ENCODE results near the gene ASB5. TPM values are rescaled to one million over a fixed set of nuclear protein-coding genes. Genes with fewer than 3 reads are reported as not detected.
"Not testable (repeated sequence)": the region's sequence is repeated elsewhere in the genome, so short reads cannot be mapped to it uniquely, and the experiment has no call there.

Gene ASB5
- total and polyA plus RNA-seq, 2 donors, result under 0.01 to 0.34 TPM

GRCh38 chr4:176302283-176303275 is 33.6 kb upstream of the ASB5 start:
- no peaks in the 10 kb centered on the region for H3K9me3 ChIP-seq (ENCODE audit: control insufficient read depth in 2 of 2, insufficient read depth in 1 of 2, low read length in 1 of 2)
- no peaks in the 10 kb centered on the region for H3K36me3 ChIP-seq (ENCODE audit: control insufficient read depth in 2 of 2, insufficient read depth in 2 of 2, low read length in 1 of 2)
- no peak overlapping the region for H3K4me3 ChIP-seq (ENCODE audit: low read length in 2 of 2)
- 95% methylated on average over 2 of the region's 2 CpGs for WGBS
- no peak overlapping the region for H3K27ac ChIP-seq (ENCODE audit: low read depth in 1 of 2, low read length in 1 of 2)
- no peaks in the 10 kb centered on the region for H3K4me1 ChIP-seq (ENCODE audit: control insufficient read depth in 2 of 2, insufficient read depth in 2 of 2, low read length in 2 of 2)
- H3K27me3 ChIP-seq (ENCODE audit: control insufficient read depth in 2 of 2, insufficient read depth in 1 of 2, low read length in 1 of 2), result no peaks in the 10 kb centered on the region
- DNase-seq (ENCODE audit: low read depth in 6 of 9, low spot score in 9 of 9), result no peak

GRCh38 chr4:176300565-176300964 is 31.5 kb upstream of the ASB5 start:
- Histone ChIP-seq H3K27ac (ENCODE audit: low read depth in 1 of 2, low read length in 1 of 2) (no peak overlapping the region), H3K36me3 (ENCODE audit: control insufficient read depth in 2 of 2, insufficient read depth in 2 of 2, low read length in 1 of 2) (no peaks in the 10 kb centered on the region), H3K9me3 (ENCODE audit: control insufficient read depth in 2 of 2, insufficient read depth in 1 of 2, low read length in 1 of 2) (no peaks in the 10 kb centered on the region), H3K4me1 (ENCODE audit: control insufficient read depth in 2 of 2, insufficient read depth in 2 of 2, low read length in 2 of 2) (no peaks in the 10 kb centered on the region), H3K4me3 (ENCODE audit: low read length in 2 of 2) (no peak overlapping the region), H3K27me3 (ENCODE audit: control insufficient read depth in 2 of 2, insufficient read depth in 1 of 2, low read length in 1 of 2) (no peaks in the 10 kb centered on the region)
- no peak for DNase-seq (ENCODE audit: low read depth in 6 of 9, low spot score in 9 of 9)

- no peaks in the 10 kb centered on the region for H3K4me1 ChIP-seq (ENCODE audit: control insufficient read depth in 2 of 2, insufficient read depth in 2 of 2, low read length in 2 of 2)
- H3K27ac ChIP-seq (ENCODE audit: low read depth in 1 of 2, low read length in 1 of 2), result no peak overlapping the region
- no peak overlapping the region for H3K4me3 ChIP-seq (ENCODE audit: low read length in 2 of 2)
- no peak for DNase-seq (ENCODE audit: low read depth in 6 of 9, low spot score in 9 of 9)
- no peaks in the 10 kb centered on the region for H3K36me3 ChIP-seq (ENCODE audit: control insufficient read depth in 2 of 2, insufficient read depth in 2 of 2, low read length in 1 of 2)
- H3K9me3 ChIP-seq (ENCODE audit: control insufficient read depth in 2 of 2, insufficient read depth in 1 of 2, low read length in 1 of 2), result no peaks in the 10 kb centered on the region
- H3K27me3 ChIP-seq (ENCODE audit: control insufficient read depth in 2 of 2, insufficient read depth in 1 of 2, low read length in 1 of 2), result no peaks in the 10 kb centered on the region
- WGBS, result 95% methylated on average over 7 of the region's 9 CpGs
These were observed 31.0 kb upstream of the ASB5 start for GRCh38 chr4:176300036-176300435.

GRCh38 chr4:176298664-176299063 is 29.6 kb upstream of the ASB5 start:
- Histone ChIP-seq H3K36me3 (ENCODE audit: control insufficient read depth in 2 of 2, insufficient read depth in 2 of 2, low read length in 1 of 2) (no peaks in the 10 kb centered on the region), H3K9me3 (ENCODE audit: control insufficient read depth in 2 of 2, insufficient read depth in 1 of 2, low read length in 1 of 2) (no peaks in the 10 kb centered on the region), H3K27me3 (ENCODE audit: control insufficient read depth in 2 of 2, insufficient read depth in 1 of 2, low read length in 1 of 2) (no peaks in the 10 kb centered on the region), H3K4me1 (ENCODE audit: control insufficient read depth in 2 of 2, insufficient read depth in 2 of 2, low read length in 2 of 2) (no peaks in the 10 kb centered on the region), H3K27ac (ENCODE audit: low read depth in 1 of 2, low read length in 1 of 2) (no peak overlapping the region), H3K4me3 (ENCODE audit: low read length in 2 of 2) (no peak overlapping the region)
- DNase-seq (ENCODE audit: low read depth in 6 of 9, low spot score in 9 of 9), result no peak
- WGBS, result 84% methylated on average over 6 of the region's 6 CpGs

- H3K27ac ChIP-seq (ENCODE audit: low read depth in 1 of 2, low read length in 1 of 2); H3K27me3 ChIP-seq (ENCODE audit: control insufficient read depth in 2 of 2, insufficient read depth in 1 of 2, low read length in 1 of 2); H3K9me3 ChIP-seq (ENCODE audit: control insufficient read depth in 2 of 2, insufficient read depth in 1 of 2, low read length in 1 of 2); DNase-seq (ENCODE audit: low read depth in 6 of 9, low spot score in 9 of 9); H3K36me3 ChIP-seq (ENCODE audit: control insufficient read depth in 2 of 2, insufficient read depth in 2 of 2, low read length in 1 of 2); H3K4me1 ChIP-seq (ENCODE audit: control insufficient read depth in 2 of 2, insufficient read depth in 2 of 2, low read length in 2 of 2); H3K4me3 ChIP-seq (ENCODE audit: low read length in 2 of 2): not testable (repeated sequence)
- WGBS, result 79% methylated on average over 5 of the region's 5 CpGs
These were observed 26.9 kb upstream of the ASB5 start for GRCh38 chr4:176295907-176296306.

GRCh38 chr4:176293660-176294059 is 24.6 kb upstream of the ASB5 start:
- 90% methylated on average over 1 of the region's 1 CpG for WGBS
- no peak for DNase-seq (ENCODE audit: low read depth in 6 of 9, low spot score in 9 of 9)
- Histone ChIP-seq H3K9me3 (ENCODE audit: control insufficient read depth in 2 of 2, insufficient read depth in 1 of 2, low read length in 1 of 2) (no peaks in the 10 kb centered on the region), H3K4me1 (ENCODE audit: control insufficient read depth in 2 of 2, insufficient read depth in 2 of 2, low read length in 2 of 2) (no peaks in the 10 kb centered on the region), H3K27ac (ENCODE audit: low read depth in 1 of 2, low read length in 1 of 2) (no peak overlapping the region), H3K27me3 (ENCODE audit: control insufficient read depth in 2 of 2, insufficient read depth in 1 of 2, low read length in 1 of 2) (no peaks in the 10 kb centered on the region), H3K4me3 (ENCODE audit: low read length in 2 of 2) (no peak overlapping the region), H3K36me3 (ENCODE audit: control insufficient read depth in 2 of 2, insufficient read depth in 2 of 2, low read length in 1 of 2) (no peaks in the 10 kb centered on the region)

- H3K9me3 ChIP-seq (ENCODE audit: control insufficient read depth in 2 of 2, insufficient read depth in 1 of 2, low read length in 1 of 2), result no peaks in the 10 kb centered on the region
- WGBS, result 96% methylated on average over 1 of the region's 1 CpG
These were observed 23.9 kb upstream of the ASB5 start for GRCh38 chr4:176292920-176293319.

GRCh38 chr4:176291748-176292147 is 22.7 kb upstream of the ASB5 start:
- Histone ChIP-seq H3K4me1 (ENCODE audit: control insufficient read depth in 2 of 2, insufficient read depth in 2 of 2, low read length in 2 of 2) (no peaks in the 10 kb centered on the region), H3K36me3 (ENCODE audit: control insufficient read depth in 2 of 2, insufficient read depth in 2 of 2, low read length in 1 of 2) (no peaks in the 10 kb centered on the region), H3K27me3 (ENCODE audit: control insufficient read depth in 2 of 2, insufficient read depth in 1 of 2, low read length in 1 of 2) (no peaks in the 10 kb centered on the region), H3K27ac (ENCODE audit: low read depth in 1 of 2, low read length in 1 of 2) (no peak overlapping the region), H3K4me3 (ENCODE audit: low read length in 2 of 2) (no peak overlapping the region), H3K9me3 (ENCODE audit: control insufficient read depth in 2 of 2, insufficient read depth in 1 of 2, low read length in 1 of 2) (no peaks in the 10 kb centered on the region)
- no peak for DNase-seq (ENCODE audit: low read depth in 6 of 9, low spot score in 9 of 9)
- 95% methylated on average over 3 of the region's 3 CpGs for whole genome bisulfite sequencing

More at GRCh38 chr4:176292920-176293319, 23.9 kb upstream of the ASB5 start:
- Histone ChIP-seq H3K36me3 (ENCODE audit: control insufficient read depth in 2 of 2, insufficient read depth in 2 of 2, low read length in 1 of 2) (no peaks in the 10 kb centered on the region), H3K4me1 (ENCODE audit: control insufficient read depth in 2 of 2, insufficient read depth in 2 of 2, low read length in 2 of 2) (no peaks in the 10 kb centered on the region), H3K27ac (ENCODE audit: low read depth in 1 of 2, low read length in 1 of 2) (no peak overlapping the region), H3K4me3 (ENCODE audit: low read length in 2 of 2) (no peak overlapping the region), H3K27me3 (ENCODE audit: control insufficient read depth in 2 of 2, insufficient read depth in 1 of 2, low read length in 1 of 2) (no peaks in the 10 kb centered on the region)
- DNase-seq (ENCODE audit: low read depth in 6 of 9, low spot score in 9 of 9), result no peak

GRCh38 chr4:176290520-176290919 is 21.5 kb upstream of the ASB5 start:
- WGBS, result 97% methylated on average over 3 of the region's 3 CpGs
- Histone ChIP-seq H3K4me3 (ENCODE audit: low read length in 2 of 2) (no peak overlapping the region), H3K36me3 (ENCODE audit: control insufficient read depth in 2 of 2, insufficient read depth in 2 of 2, low read length in 1 of 2) (no peaks in the 10 kb centered on the region), H3K27ac (ENCODE audit: low read depth in 1 of 2, low read length in 1 of 2) (no peak overlapping the region), H3K4me1 (ENCODE audit: control insufficient read depth in 2 of 2, insufficient read depth in 2 of 2, low read length in 2 of 2) (no peaks in the 10 kb centered on the region), H3K27me3 (ENCODE audit: control insufficient read depth in 2 of 2, insufficient read depth in 1 of 2, low read length in 1 of 2) (no peaks in the 10 kb centered on the region), H3K9me3 (ENCODE audit: control insufficient read depth in 2 of 2, insufficient read depth in 1 of 2, low read length in 1 of 2) (no peaks in the 10 kb centered on the region)
- DNase-seq (ENCODE audit: low read depth in 6 of 9, low spot score in 9 of 9), result no peak
